Nephron (organoid): ENCODE data around the gene XIRP2.
"Not testable (repeated sequence)": the region's sequence is repeated elsewhere in the genome, so short reads cannot be mapped to it uniquely, and the experiment has no call there.

Experiments used
- H3K27ac Mint-ChIP-seq, 3 experiments: 2 replicates each; pipeline ENCODE4 v1.8.0; 2020; ENCODE audit warnings: mixed read lengths in 3 of 3, mild to moderate bottlenecking in 2 of 3, moderate library complexity in 1 of 3
- H3K27me3 Mint-ChIP-seq: 2 replicates; pipeline ENCODE4 v1.8.0; 2021; ENCODE audit warnings: low read depth, mild to moderate bottlenecking, moderate library complexity, mixed read lengths
- H3K36me3 Mint-ChIP-seq: 2 replicates; pipeline ENCODE4 v1.8.0; 2020; ENCODE audit warnings: low read depth, mixed read lengths
- H3K4me1 Mint-ChIP-seq: 2 replicates; pipeline ENCODE4 v1.8.0; 2020; ENCODE audit warnings: mixed read lengths
- H3K4me3 Mint-ChIP-seq, 3 experiments: 2 replicates each; pipeline ENCODE4 v1.8.0; 2020; ENCODE audit warnings: mild to moderate bottlenecking in 3 of 3, mixed read lengths in 3 of 3, moderate library complexity in 2 of 3
- H3K9me3 Mint-ChIP-seq: 2 replicates; pipeline ENCODE4 v1.8.0; 2020; ENCODE audit warnings: mixed read lengths
- TF ChIP-seq, protein P1 (sequence below), 3 experiments: fragments of 200-600 bp; sonication (generic); IDR thresholded peaks; one replicate each; pipeline ENCODE4 v1.5.0; 2021; ENCODE audit warnings: antibody characterized with exemption in 3 of 3; ENCODE audit not compliant: unreplicated experiment in 3 of 3

Gene XIRP2

GRCh38 chr2:167052825-167053224 is 164.5 kb downstream of the XIRP2 start:
- TF ChIP-seq, protein P1, sequence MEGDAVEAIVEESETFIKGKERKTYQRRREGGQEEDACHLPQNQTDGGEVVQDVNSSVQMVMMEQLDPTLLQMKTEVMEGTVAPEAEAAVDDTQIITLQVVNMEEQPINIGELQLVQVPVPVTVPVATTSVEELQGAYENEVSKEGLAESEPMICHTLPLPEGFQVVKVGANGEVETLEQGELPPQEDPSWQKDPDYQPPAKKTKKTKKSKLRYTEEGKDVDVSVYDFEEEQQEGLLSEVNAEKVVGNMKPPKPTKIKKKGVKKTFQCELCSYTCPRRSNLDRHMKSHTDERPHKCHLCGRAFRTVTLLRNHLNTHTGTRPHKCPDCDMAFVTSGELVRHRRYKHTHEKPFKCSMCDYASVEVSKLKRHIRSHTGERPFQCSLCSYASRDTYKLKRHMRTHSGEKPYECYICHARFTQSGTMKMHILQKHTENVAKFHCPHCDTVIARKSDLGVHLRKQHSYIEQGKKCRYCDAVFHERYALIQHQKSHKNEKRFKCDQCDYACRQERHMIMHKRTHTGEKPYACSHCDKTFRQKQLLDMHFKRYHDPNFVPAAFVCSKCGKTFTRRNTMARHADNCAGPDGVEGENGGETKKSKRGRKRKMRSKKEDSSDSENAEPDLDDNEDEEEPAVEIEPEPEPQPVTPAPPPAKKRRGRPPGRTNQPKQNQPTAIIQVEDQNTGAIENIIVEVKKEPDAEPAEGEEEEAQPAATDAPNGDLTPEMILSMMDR (IDR thresholded peaks at IDR 0.05; ENCODE audit: unreplicated experiment in 3 of 3) = no peak
- no peaks in the 10 kb centered on the region for H3K9me3 Mint-ChIP-seq
- H3K27ac Mint-ChIP-seq = no peak overlapping the region
- no peak overlapping the region for H3K4me3 Mint-ChIP-seq
- H3K27me3 Mint-ChIP-seq = no peaks in the 10 kb centered on the region
- no peaks in the 10 kb centered on the region for H3K36me3 Mint-ChIP-seq
- no peaks in the 10 kb centered on the region for H3K4me1 Mint-ChIP-seq

DNA sequence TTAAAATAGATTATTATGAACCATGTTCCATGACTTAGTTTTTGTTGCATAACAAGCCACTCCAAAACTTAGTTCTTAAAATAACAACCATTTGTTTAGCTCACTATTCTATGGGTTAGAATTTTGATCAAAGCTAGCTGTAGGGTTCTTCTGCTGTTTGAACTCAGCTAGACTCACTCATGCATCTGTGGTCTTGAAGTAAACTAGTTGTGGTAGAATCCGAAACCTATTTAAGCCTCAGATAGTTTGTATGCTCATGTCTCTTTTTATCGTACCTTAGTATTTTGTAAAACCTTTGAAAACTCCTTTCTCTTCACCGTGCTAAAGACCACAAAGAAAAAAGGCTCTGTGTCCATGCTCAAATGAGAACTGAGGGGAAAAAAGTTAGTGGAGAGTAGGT is 166.6 kb downstream of the XIRP2 start:
- TF ChIP-seq, protein P1 (IDR thresholded peaks at IDR 0.05; ENCODE audit: unreplicated experiment in 3 of 3) = no peak
- no peaks in the 10 kb centered on the region for H3K4me1 Mint-ChIP-seq
- H3K27me3 Mint-ChIP-seq = no peaks in the 10 kb centered on the region
- H3K4me3 Mint-ChIP-seq = no peak overlapping the region
- no peaks in the 10 kb centered on the region for H3K36me3 Mint-ChIP-seq
- H3K9me3 Mint-ChIP-seq = no peaks in the 10 kb centered on the region
- no peak overlapping the region for H3K27ac Mint-ChIP-seq

DNA sequence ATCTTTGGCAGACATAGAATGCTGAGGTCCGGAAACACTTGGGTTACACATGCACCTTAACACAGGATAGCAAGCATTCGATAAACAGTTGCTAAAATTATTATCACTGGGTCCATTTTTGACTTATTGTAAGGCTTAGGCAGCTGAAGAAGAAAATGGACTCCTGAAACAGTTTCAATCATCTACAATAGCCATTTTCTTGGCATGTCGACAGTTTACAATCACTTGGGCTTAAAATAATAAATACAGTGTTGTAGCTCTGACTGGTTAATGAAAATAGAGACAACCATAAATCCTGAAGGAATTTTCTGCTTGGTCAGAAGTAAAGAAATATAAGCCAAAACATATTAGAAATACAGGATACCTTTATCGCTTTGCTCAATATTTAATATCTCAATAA is 169.2 kb downstream of the XIRP2 start:
- Mint-ChIP-seq H3K9me3 (no peaks in the 10 kb centered on the region), H3K4me1 (no peaks in the 10 kb centered on the region), H3K27me3 (no peaks in the 10 kb centered on the region), H3K36me3 (no peaks in the 10 kb centered on the region), H3K4me3 (no peak overlapping the region), H3K27ac (peak overlapping the region in 1 of 3 experiments; percentile 78)
- TF ChIP-seq, protein P1 (IDR thresholded peaks at IDR 0.05; ENCODE audit: unreplicated experiment in 3 of 3) = no peak

- H3K27me3 Mint-ChIP-seq = no peaks in the 10 kb centered on the region
- no peaks in the 10 kb centered on the region for H3K4me1 Mint-ChIP-seq
- H3K4me3 Mint-ChIP-seq = no peak overlapping the region
- no peaks in the 10 kb centered on the region for H3K9me3 Mint-ChIP-seq
- H3K36me3 Mint-ChIP-seq = no peaks in the 10 kb centered on the region
- TF ChIP-seq, protein P1 (IDR thresholded peaks at IDR 0.05; ENCODE audit: unreplicated experiment in 3 of 3) = no peak
- H3K27ac Mint-ChIP-seq = no peak overlapping the region
Observed at GRCh38 chr2:167059173-167059572, 170.9 kb downstream of the XIRP2 start.

DNA sequence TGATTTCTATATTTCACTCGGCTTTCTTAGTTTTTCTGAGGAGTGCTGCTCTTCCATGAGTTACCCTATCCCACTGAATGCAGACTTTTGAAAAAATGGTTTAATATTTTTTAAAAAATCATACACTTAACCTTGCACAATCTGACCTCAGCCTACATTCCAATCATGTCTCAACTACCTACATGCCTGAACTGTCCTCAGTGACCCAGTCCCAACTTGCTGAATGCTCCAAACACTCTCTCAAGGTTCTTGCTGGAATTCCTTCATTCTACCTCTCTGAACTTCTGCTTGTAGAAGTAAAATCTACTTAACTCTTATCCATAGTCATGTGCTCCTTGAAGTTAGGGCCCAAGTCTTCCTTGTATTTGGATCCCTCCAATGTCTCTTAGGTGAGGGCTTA is 181.6 kb downstream of the XIRP2 start:
- H3K4me3 Mint-ChIP-seq = no peak overlapping the region
- peaks cover 5% of the 10 kb centered on the region for H3K9me3 Mint-ChIP-seq
- H3K36me3 Mint-ChIP-seq = no peaks in the 10 kb centered on the region
- H3K27ac Mint-ChIP-seq = no peak overlapping the region
- no peaks in the 10 kb centered on the region for H3K27me3 Mint-ChIP-seq
- TF ChIP-seq, protein P1 (IDR thresholded peaks at IDR 0.05; ENCODE audit: unreplicated experiment in 3 of 3) = no peak
- H3K4me1 Mint-ChIP-seq = no peaks in the 10 kb centered on the region

DNA sequence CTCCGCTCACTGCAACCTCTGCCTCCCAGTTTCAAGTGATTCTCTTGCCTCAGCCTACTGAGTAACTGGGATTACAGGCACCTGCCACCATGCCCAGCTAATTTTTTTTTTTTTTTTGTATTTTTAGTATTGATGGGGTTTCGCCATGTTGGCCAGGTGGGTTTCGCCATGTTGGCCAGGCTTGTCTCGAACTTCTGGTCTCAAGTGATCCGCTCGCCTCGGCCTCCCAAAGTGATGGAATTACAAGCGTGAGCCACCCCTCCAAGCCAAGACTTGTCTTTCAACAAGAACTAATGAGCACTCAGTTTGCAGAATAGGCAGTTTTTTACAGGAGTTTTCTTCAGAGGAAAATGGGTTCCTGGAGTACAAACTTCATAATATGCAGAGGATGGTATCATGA is 187.4 kb downstream of the XIRP2 start:
- H3K4me3 Mint-ChIP-seq, H3K27ac Mint-ChIP-seq, H3K9me3 Mint-ChIP-seq, H3K36me3 Mint-ChIP-seq, H3K4me1 Mint-ChIP-seq, H3K27me3 Mint-ChIP-seq: not testable (repeated sequence)

DNA sequence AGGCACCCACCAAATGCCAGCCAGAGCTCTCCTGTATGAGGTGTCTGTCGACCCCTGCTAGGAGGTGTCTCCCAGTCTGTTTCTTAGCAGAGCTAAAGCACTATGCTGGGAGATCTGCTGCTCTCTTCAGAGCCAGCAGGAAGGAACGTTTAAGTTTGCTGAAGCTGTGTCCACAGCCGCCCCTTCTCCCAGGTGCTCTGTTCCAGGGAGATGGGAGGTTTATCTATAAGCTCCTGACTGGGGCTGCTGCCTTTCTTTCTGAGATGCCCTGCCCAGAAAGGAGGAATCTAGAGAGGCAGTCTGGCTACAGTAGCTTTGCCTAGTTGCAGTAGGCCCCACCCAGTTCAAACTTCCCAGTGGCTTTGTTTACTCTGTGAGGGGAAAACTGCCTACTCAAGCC is 210.7 kb downstream of the XIRP2 start:
- H3K27ac Mint-ChIP-seq, H3K4me3 Mint-ChIP-seq: not testable (repeated sequence)
- peaks cover 32% of the 10 kb centered on the region for H3K9me3 Mint-ChIP-seq

More for the DNA sequence above, 210.7 kb downstream of the XIRP2 start:
- H3K36me3 Mint-ChIP-seq, H3K27me3 Mint-ChIP-seq, H3K4me1 Mint-ChIP-seq: not testable (repeated sequence)
